DMS79 (cell line): ENCODE data around the gene EEF1AKMT2.

Experiments
- DNase-seq: peaks from one replicate; lab custom pipeline; 2025; lab: John Stamatoyannopoulos, UW

Gene EEF1AKMT2

DNA sequence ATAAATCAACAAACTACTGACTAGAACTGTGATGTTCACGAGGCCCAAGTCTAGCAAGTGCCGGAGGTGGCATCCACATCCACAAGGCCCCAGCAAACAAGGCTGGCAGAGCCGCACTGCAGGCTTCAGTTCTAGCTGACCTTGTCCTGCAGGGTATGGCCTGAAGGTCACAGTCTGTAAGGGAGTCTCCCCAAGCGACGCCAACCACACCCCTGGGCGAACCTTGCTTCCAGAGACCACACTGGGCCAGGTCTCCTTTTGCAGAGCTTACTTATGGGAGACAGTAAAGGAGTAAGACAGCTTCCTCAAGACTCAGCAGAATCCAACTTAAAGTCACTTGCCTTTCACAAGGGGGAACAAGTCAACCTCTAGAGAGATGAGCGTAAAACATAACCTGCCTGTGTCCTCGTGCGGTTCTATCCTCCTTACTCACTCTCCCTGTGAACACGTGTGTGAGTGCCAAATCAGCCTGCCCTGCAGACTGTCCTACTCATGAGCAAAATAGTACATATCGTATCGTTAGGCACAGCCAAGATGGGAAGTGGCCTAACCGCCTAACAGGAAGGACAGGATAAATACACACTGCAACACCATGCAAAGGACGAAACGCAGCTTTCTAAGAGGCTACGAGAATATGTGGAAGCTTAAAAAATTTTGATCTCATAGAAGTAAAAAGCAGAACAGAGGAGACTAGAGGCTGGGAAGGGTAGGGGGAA is 70.2 kb downstream of the EEF1AKMT2 start:
- no peak for DNase-seq

- no peak for DNase-seq
Measured at GRCh38 chr10:124719213-124719851, 72.4 kb downstream of the EEF1AKMT2 start.

DNA sequence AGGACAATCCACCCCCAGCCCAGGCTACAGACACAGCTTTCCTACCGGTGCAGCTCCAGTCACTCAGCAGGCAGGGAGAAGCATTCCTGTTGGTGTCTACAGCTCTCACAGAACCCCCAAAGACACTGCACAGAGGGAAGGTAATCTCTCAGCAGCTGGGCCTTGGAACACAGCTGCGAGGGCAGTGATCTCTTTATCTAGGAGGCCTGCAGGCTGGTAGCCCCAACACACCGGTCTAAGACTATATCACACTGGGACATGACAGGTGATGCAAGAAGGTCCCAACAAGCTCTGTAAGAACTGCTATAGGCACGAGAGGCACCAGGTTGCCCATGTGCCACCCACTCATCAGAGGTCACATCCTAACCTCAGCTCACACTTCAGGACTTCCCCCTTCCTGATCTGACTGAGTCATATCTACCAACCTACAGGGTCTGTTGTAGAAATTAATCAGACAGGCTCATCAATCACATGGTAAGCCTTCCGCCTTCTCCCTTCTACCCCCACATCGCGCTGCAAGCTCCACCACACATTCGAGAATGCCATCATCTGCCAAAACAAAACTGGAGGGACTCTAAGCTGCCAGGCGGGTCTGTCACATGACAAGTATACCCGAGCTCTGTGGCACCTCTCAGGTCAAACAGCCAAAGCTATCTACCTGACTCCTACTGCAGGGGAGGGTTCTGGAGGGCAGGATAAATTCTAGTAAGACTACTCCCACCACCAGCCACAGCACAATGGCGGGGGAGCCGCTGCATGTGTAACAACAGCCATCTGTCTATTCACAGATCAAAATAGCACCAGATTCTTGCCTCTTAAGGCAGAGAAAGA is 73.6 kb downstream of the EEF1AKMT2 start:
- no peak for DNase-seq

- no peak for DNase-seq
Measured at GRCh38 chr10:124717041-124717757, 74.5 kb downstream of the EEF1AKMT2 start.

DNA sequence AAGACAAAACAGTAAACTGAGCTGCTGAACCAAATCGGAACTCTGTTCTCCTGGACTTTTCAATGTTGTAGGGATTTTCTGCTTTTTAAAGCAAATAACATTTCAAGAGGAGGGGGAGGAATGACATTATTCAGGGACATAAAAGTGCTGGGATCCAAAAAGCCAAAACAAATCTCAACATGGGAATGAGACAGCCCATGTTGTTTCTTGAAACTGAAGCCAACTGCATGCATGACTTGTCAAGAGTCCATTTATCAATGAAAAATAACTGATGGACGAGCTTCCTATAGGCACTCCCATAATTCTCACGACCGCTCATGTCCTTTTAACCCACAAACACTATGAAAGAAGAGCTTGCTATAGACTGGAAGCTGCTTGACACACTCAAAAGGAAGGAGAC is 75.3 kb downstream of the EEF1AKMT2 start:
- DNase-seq = no peak

- no peak for DNase-seq
Measured at GRCh38 chr10:124715439-124715838, 76.2 kb downstream of the EEF1AKMT2 start.

GRCh38 chr10:124713679-124714255 is 77.9 kb downstream of the EEF1AKMT2 start:
- DNase-seq = no peak

GRCh38 chr10:124712704-124713407 is 78.8 kb downstream of the EEF1AKMT2 start:
- no peak for DNase-seq

DNA sequence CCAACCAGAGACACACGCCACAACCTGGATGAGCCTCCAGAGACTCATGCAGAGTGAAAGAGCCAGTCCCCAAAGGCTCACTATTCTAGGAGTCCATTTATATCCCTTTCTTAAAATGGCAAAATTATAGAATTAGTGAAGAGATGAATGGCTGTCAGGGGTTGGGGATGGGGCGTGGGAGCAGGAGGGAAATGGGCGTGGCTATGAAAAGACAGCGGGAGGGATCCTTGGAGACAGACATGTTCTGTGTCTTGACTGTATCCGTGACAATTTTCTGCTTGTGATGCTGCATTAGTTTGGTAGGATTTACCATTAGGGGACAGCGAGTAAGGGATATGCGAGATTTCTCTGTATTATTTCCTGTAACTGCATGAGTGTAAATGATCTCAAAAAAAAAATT is 80.5 kb downstream of the EEF1AKMT2 start:
- no peak for DNase-seq

DNA sequence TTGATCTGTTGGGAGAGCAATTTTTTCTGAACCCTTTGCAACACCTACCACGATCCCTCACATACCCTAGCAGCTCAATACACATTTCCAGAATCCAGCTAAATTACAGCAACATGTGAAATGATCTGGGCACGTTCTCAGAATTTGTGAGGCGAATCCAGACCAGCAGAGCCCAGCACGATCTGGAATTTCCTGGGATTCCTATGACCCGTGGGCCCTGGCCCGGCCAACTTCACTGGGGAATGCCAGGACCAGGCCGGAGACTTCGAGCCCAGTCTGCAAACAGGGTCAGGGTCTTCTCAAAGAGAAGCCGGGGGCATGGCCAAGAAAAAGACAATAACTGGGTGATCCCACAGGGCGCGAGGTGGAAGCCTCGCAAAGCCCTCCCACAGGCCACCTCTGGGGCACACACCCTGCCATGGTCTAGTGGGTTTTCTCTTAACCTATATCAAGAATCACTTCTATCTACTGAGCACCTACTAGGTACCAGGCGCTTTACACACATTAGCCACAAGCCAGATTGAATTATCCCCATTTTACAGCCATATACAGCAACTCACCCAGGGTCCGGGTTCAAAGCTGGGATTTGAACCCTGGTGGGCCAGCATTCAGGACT is 81.3 kb downstream of the EEF1AKMT2 start:
- no peak for DNase-seq

DNA sequence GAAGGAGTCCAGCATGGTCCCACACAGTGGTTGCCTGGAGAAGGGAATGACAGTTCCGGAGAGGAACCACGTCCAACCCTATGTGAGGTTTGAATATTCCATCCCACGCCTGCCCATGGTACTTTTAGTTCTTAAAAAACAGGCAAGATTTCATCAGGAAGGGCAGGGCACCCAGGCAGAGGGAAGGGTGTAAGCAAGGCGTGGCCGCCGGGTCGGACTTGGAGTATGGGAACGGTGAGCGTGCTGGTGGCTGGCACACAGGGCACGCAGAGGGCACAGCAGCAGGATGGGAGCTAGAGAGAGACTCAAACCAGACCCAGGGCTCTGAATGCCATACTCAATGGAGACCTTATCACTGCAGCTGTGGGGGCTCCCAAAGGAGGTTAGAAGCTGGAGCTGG is 81.8 kb downstream of the EEF1AKMT2 start:
- DNase-seq = no peak

- DNase-seq = no peak
Measured at GRCh38 chr10:124708922-124709520, 82.7 kb downstream of the EEF1AKMT2 start.

DNA sequence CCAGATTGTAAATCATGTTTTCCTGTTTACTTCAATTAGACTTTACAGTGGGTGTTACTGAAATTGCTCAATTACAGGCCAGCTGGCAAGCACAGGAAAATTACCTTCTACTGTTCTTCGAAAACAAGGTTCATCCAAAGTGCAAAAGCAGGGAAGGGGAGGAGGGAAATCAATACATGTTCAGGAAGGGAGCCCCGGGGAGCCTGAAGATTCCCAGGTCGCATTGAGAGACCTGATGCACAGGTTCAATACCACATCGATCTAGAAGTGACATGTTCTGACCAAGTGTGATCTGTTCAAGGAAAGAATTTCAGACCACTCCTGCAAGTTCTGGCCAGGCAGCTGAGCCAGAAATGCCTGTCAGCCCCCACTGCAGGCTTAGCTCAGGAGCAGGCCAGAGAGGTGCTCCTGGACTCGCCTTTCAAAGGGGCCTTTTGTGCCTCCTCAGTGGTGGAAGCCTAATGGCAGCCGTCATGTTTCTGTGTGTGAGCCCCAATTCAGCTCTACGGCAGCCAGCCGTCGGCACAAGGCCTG is 83.4 kb downstream of the EEF1AKMT2 start:
- DNase-seq = no peak
